Lung (tissue), 12 donors: ENCODE data around the gene APC2. TPM values are rescaled to one million over a fixed set of nuclear protein-coding genes. Genes with fewer than 3 reads are reported as not detected.

Experiments
- ATAC-seq: fragments of 200-7000 bp; cut with Tn5 transposase; one replicate; pipeline ENCODE4 v1.9.1; 2020; ENCODE audit warnings: moderate number of reproducible peaks; ENCODE audit not compliant: insufficient read depth, low FRiP score
- DNase-seq, 3 donors: peaks; one replicate each; pipeline ENCODE4 v3.0.0-alpha.2; 2013 to 2017
- H3K27ac ChIP-seq, 2 donors: one replicate each; pipeline ENCODE4 v1.5.1; 2013; ENCODE audit warnings: mild to moderate bottlenecking in 2 of 2, moderate library complexity in 2 of 2, control low read depth in 1 of 2, inconsistent platforms in 1 of 2, low read depth in 1 of 2, low read length in 1 of 2
- H3K27me3 ChIP-seq, 3 donors: one replicate each; pipeline ENCODE4 v1.5.1; 2013; ENCODE audit warnings: low read length in 2 of 3; ENCODE audit not compliant: control insufficient read depth in 3 of 3, insufficient read depth in 3 of 3
- H3K36me3 ChIP-seq, 4 donors: one replicate each; pipeline ENCODE4 v1.5.1; 2013; ENCODE audit warnings: low read length in 4 of 4, mild to moderate bottlenecking in 1 of 4, moderate library complexity in 1 of 4; ENCODE audit not compliant: control insufficient read depth in 4 of 4, insufficient read depth in 4 of 4
- H3K4me1 ChIP-seq, 5 donors: one replicate each; pipeline ENCODE4 v1.5.1; 2013; ENCODE audit warnings: low read length in 5 of 5, mild to moderate bottlenecking in 2 of 5, moderate library complexity in 1 of 5; ENCODE audit not compliant: control insufficient read depth in 5 of 5, insufficient read depth in 5 of 5
- H3K4me3 ChIP-seq: one replicate; pipeline ENCODE4 v1.5.1; 2013; ENCODE audit warnings: mild to moderate bottlenecking, control low read depth, moderate library complexity
- H3K9ac ChIP-seq, 2 donors: one replicate each; pipeline ENCODE4 v1.5.1; 2013; ENCODE audit warnings: low read length in 2 of 2, control low read depth in 1 of 2; ENCODE audit not compliant: insufficient read depth in 1 of 2
- H3K9me3 ChIP-seq, 4 donors: one replicate each; pipeline ENCODE4 v1.5.1; 2013; ENCODE audit warnings: low read length in 3 of 4, mild to moderate bottlenecking in 1 of 4, moderate library complexity in 1 of 4; ENCODE audit not compliant: control insufficient read depth in 4 of 4, insufficient read depth in 3 of 4
- WGBS, 2 donors: extraction: QIAGEN DNeasy Blood & Tissue Kit; methylation state at CpG; one replicate each; pipeline ENCODE4 v1.1.7; 2013; 5-methylcytosine and 5-hydroxymethylcytosine counted together
- polyA plus RNA-seq, 2 donors: library from polyadenylated mRNA; stranded (reverse); fragments of 200-250 nt; gene quantifications; one replicate each; pipeline ENCODE4 v1.2.1, GENCODE V29; 2013
- total RNA-seq, 2 donors: library from RNA; depleted of rRNA in 1 of 2; stranded (reverse); fragments of >200 nt in 1 of 2; gene quantifications; one replicate each; pipeline ENCODE4 v1.2.1, GENCODE V29; 2014 to 2021
- TF ChIP-seq, protein P1 (sequence below): IDR thresholded peaks from 2 replicates; pipeline ENCODE4 v1.5.1; 2012; ENCODE audit warnings: mild to moderate bottlenecking; ENCODE audit errors: control extremely low read depth, extremely low read depth
- donor health status: control.
- donor health status: control.
- donor health status: Bipolar disorder and iron deficiency.
- donor health status: healthy.
- donor health status: DM: yes; HTN: yes; CAD: no.

The APC2 gene
- total and polyA plus RNA-seq, 4 donors: 0.01 to 0.37 (median 0.10) TPM

DNA sequence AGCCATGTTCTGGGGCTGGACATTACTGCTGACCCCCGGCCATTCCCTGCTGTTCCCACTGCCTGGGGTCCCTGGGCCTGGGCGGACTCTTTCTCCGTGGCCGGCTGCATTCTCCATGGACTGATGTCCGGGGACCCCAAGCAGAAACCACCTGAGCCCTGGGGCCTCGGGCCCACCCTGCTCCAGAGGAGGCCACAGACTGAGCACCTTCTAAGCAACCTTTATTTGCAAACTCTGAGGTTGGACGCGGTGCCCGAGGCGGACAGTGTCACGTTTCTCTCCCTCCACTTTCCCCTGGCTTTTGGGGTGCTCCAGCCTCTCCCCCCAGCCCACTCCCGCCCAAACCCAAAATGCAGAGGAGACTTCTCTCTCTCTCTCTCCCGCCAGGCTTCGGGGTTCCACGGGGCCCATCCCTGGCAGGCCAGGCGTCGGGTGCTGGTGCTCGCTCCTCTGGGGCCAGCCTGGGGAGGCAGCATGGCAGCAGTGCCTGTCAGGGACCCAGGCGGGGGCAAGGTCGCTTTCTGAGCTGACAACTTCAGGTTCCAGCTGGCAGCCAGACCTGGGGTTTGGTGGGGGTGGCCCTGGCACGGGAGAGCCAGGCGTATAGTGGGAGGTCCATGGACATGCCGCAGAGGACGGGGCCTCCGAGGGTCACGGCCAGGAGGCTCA lies 31.4 kb downstream of the APC2 start:
- Histone ChIP-seq H3K27me3 (no peaks in the 10 kb centered on the region), H3K36me3 (peaks cover 0 to 3% (median 1%) of the 10 kb centered on the region in 4 donors), H3K4me3 (no peak overlapping the region), H3K9ac (no peak overlapping the region), H3K9me3 (no peaks in the 10 kb centered on the region), H3K27ac (no peak overlapping the region), H3K4me1 (peaks cover 0 to 12% (median 0%) of the 10 kb centered on the region in 5 donors)
- 87 to 93% methylated on average over 23 to 26 of the region's 26 CpGs for WGBS, 2 donors
- ATAC-seq (no peak), DNase-seq (no peak)
- TF ChIP-seq, protein P1, sequence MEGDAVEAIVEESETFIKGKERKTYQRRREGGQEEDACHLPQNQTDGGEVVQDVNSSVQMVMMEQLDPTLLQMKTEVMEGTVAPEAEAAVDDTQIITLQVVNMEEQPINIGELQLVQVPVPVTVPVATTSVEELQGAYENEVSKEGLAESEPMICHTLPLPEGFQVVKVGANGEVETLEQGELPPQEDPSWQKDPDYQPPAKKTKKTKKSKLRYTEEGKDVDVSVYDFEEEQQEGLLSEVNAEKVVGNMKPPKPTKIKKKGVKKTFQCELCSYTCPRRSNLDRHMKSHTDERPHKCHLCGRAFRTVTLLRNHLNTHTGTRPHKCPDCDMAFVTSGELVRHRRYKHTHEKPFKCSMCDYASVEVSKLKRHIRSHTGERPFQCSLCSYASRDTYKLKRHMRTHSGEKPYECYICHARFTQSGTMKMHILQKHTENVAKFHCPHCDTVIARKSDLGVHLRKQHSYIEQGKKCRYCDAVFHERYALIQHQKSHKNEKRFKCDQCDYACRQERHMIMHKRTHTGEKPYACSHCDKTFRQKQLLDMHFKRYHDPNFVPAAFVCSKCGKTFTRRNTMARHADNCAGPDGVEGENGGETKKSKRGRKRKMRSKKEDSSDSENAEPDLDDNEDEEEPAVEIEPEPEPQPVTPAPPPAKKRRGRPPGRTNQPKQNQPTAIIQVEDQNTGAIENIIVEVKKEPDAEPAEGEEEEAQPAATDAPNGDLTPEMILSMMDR: no peak

- Histone ChIP-seq H3K4me1 (peaks cover 0 to 12% (median 0%) of the 10 kb centered on the region in 5 donors), H3K9me3 (no peaks in the 10 kb centered on the region), H3K9ac (no peak overlapping the region), H3K27me3 (no peaks in the 10 kb centered on the region), H3K36me3 (no peaks in the 10 kb centered on the region), H3K4me3 (no peak overlapping the region), H3K27ac (no peak overlapping the region)
- TF ChIP-seq, protein P1: no peak
- no peak for ATAC-seq
- WGBS, 2 donors: 88 to 92% methylated on average over 26 to 36 of the region's 36 CpGs
- no peak for DNase-seq
These were observed 32.0 kb downstream of the APC2 start for GRCh38 chr19:1481893-1482360.

DNA sequence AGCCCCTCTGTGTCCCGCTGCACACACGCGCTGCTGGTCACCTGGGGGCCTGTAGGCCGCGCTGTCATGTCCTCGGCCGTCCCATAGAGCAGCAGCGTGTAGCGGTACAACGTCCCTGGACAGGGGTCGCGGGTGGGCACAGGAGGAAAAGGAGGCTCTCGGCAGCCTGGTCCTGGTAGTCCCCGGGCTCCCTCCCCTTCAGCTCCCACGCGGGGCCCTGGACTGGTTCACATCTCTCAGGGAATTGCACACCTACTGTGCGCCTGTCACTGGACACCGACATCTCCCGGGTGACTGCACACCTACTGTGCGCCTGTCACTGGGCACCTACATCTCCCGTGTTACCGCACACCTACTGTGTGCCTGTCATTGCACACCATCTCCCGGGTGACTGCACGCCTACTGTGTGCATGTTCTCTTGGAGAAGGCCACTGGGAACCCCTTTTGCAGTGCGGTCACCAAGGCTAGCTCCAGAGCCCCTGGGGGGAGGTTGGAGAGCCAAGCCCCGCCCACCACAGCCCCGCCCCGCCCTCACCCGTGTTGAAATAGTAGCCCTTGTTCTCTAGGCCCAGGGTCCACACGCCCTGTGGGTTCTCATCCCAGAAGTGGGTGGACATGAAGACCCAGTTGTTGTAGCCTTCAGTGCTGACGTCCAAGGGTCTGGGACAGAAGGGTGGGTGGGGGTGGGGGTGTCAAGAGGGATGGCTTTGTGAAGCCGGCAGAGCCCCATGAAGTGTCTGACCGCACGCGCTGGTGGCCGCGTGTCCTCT lies 32.6 kb downstream of the APC2 start:
- H3K36me3 ChIP-seq: no peaks in the 10 kb centered on the region
- H3K27ac ChIP-seq: no peak overlapping the region
- TF ChIP-seq, protein P1: no peak
- no peaks in the 10 kb centered on the region for H3K27me3 ChIP-seq
- 84 to 87% methylated on average over 37 of the region's 37 CpGs for WGBS, 2 donors
- H3K4me1 ChIP-seq: peaks cover 0 to 12% (median 0%) of the 10 kb centered on the region in 5 donors
- H3K9ac ChIP-seq: no peak overlapping the region
- no peaks in the 10 kb centered on the region for H3K9me3 ChIP-seq
- H3K4me3 ChIP-seq: no peak overlapping the region
- DNase-seq: no peak
- no peak for ATAC-seq
